ENCODE results near the gene KISS1.

- TF ChIP-seq REST (IDR thresholded peaks at IDR 0.05; ENCODE audit: insufficient read depth in 1 of 2, low read depth in 2 of 2, low read length in 1 of 2) (no peak), CTCF (IDR thresholded peaks at IDR 0.05) (no peak), POLR2AphosphoS5 (IDR thresholded peaks at IDR 0.05; ENCODE audit: low read depth, low read length) (no peak), TCF7L2 (IDR thresholded peaks at IDR 0.05; ENCODE audit: low read depth, low read length) (no peak)
Observed at GRCh38 chr1:204202481-204202880, 6.2 kb upstream of the KISS1 start.

Data from Panc1 (cell line).